GM19455 (cell line): ENCODE data around the gene GALR2.

ENCODE experiments used
- ATAC-seq: cut with Tn5 transposase; IDR thresholded peaks from one replicate; pipeline ENCODE4 v1.9.1; 2021; ENCODE audit not compliant: unreplicated experiment

GALR2 gene

DNA sequence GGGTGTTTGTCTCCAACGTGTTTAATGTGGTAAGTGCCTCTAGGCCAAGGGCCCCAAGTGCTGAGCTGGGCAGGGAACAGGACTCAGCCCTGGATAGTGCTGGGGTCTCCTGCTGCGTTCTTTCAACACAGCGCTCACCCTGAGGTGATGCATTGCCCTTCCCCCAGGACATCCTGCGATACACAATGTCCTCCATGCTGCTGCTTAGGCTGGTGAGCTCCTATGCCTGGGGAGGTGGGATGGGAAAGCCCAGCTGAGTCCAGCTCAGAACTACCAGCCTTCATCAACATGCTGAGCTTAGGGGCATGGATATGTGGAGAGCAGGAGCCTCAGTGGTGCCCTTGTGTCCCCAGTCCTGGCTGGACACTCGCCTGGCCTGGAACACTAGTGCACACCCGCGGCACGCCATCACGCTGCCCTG, 5.0 kb downstream of the GALR2 start:
- ATAC-seq: no peak

DNA sequence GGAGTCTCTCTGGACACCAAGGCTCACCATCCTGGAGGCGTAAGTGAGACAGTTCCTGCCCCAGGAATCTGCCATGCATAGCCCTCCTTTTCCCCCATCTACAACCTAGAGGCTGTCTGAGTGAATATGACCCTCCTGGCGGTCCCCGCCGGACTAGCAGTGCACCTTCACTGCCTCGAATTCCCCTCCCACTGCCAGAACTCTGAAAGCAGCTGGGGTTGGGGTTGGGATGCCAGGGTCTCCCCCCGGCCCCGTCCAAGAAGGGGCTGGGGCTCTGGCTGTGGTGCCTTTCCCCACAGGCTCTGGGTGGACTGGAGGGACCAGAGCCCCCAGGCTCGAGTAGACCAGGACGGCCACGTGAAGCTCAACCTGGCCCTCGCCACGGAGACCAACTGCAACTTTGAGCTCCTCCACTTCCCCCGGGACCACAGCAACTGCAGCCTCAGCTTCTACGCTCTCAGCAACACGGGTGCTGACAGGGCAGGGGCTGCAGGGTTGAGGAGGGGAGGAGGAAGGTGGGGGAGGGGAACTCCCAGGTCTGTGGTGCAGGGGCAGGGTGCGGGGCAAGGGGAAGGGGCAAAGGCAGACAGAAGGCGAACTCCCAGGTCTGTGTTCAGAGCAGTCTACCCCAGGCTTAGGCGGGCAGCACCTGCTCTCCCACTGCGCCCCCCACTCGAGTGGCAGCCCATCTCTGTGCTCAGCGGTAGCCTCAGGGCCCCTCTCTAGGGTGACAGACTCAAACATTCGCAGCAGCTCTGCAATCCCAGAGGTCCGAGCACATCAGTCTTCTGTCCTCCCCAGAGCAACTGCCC, 5.6 kb downstream of the GALR2 start:
- ATAC-seq: no peak

- no peak for ATAC-seq
These were observed 6.2 kb downstream of the GALR2 start for GRCh38 chr17:76080768-76081287.

- ATAC-seq: no peak
These were observed 7.0 kb downstream of the GALR2 start for GRCh38 chr17:76081295-76082210.

DNA sequence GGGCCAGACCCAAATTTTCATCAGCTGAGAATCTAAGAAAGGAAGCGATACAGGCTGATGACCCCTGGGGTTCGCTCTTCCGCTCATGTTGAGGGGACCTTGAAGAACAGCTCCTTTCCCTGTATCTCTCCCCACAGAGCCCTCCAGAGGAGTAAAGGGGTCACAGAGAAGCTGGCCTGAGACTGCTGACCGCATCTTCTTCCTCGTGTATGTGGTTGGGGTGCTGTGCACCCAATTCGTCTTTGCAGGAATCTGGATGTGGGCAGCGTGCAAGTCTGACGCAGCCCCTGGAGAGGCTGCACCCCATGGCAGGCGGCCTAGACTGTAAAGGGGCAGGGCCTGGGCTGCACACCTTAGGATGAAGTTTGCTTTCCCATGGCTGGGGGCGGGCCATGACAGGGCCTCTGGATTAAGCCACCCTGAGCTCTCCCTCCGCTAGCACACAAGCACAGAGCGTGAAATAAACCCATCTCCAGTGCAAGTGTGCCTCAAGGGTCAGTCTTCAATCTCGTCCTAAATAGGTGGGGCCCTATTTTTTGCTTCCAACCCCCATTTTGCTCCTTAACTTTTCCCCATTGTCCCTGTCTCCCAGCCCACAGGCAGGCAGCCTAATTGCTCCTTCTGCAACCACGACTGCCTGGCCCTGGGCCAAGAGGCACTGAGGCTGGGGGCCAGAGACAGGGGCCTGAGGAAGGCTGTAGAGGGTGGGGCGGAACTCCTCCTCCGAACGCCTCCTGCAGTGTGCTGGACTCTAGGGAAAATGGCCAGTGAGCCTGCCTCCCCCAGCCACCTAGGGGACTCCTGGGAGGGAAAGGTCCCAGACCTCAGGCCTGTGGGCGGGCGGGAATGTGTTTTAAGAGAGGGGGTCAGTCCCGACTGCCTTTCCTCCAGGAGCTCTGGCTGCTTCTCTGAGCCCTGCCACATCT, 8.0 kb downstream of the GALR2 start:
- ATAC-seq: no peak

DNA sequence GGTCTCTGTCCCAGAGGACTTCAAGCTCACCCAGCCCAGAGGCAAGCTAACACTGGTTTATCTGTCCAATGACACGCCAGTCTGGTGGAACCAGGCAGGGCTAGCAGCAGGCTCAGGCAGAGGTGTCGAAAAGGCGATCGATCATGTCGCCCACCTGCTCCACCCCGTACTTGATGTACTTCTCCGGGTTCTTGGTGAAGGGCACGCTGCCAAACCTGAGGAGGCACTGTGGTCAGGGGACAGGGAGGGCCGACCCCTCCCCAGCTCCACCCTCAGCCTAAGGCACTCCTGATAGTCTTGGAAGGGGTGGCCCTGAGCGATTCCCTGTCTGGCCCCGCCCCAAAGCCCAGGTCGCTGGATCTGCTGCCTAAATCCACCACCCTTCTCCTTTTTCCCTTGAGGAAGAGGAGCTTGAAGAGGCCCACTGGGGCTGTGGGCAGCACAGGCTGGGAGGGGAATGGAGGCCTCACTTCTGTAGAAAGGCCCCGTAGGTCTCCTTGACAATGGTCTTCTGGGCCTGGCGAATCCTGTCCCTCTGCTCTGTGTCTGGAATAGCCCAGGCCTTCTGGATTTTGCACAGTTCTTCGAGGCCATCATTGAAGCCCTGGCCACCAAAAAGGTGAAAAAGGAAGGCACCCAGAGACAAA, 9.1 kb downstream of the GALR2 start:
- no peak for ATAC-seq

DNA sequence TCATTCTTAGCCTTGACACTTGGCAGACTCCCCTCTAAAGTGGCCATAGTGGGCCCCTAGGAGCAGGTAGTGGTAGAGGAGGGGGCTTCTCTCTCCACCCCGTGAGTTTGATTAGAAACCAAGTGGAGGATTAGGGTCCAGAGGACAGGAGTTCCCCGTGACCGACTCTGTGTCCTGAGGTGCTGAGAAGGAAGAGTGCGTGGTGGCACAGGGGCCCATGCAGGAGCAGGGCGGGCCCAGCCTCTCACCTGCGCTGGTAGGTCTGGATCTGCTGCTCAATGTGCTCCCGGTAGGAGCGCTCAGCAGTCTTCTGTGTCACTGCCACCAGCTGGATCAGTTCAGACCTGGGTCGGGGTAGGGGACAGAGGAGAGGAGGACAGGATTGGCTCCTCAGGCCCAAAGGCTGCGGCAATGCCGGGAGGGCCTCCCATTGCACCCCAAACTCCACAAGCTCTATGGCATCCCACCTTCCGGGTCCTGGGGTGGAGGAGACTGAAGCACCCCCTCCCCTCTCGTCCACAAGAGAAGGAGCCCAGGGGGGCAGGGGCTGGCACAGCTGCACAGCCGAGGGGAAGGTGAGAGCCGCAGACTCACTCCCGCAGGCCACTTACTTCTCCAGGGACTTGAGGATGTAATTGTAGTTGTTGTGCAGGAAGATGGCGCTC, 10.6 kb downstream of the GALR2 start:
- ATAC-seq: no peak

GRCh38 chr17:76085731-76086366, 11.3 kb downstream of the GALR2 start:
- ATAC-seq: no peak

GRCh38 chr17:76086384-76086783, 11.8 kb downstream of the GALR2 start:
- no peak for ATAC-seq

DNA sequence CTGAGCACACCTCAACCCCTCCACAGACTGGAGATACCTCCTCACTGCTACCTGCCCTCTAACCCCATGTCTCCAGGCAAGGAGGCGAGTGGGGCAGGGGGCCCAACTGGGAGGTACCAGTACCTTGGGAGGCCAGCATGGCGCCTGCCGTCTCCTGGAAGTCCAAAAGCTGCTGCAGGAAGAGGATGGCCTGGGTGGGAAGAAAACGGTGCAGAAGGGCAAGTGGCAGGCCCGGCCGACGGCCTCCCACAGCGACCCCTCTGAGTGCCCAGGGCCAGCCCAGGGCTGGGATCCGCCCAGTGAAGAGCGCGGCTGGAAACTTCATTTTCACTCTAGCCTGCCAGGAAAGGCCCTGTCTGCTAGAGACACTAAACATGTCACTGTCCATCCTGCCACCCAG, 12.9 kb downstream of the GALR2 start:
- ATAC-seq: no peak

DNA sequence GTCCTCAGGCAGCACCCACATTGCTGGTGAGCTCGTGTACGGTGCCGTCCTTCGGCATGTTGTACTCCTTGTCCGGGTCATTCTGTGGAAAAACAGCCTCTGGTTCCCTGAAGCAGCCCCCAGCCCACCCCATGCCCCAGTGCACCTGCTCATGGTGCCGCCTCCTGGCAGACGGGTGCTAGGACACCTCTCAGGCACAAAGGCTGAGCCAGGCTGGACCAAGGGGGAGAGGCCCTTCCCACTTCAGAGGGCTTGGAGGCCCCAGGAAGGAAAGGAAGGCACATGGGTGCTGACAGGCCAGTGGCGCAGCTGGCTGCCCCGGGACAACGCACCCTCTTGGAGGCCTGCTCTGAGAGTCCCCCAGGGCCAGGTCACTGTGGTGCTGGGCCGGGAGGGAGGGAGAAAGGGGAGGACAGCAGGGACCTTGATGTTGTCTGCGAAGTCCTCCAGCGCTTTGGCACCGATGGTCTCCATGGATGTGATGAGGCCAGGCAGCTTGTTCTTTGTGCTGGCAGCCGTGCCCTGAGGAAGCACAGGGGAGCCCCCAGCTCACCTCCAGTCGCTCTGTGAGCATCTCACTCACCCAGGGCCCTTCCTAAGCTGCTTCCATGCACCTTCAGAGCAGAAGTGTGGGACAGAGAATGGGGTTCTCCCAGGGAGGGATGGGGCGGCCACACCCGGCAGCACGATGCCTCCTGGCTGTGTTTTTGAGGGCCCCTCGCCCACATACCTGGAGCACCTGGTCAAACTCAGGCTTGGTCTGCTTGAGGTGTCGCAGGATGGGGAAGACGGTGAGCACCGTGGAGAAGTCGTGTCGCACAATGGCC, 13.7 kb downstream of the GALR2 start:
- ATAC-seq: no peak

GRCh38 chr17:76088868-76089576, 14.4 kb downstream of the GALR2 start:
- no peak for ATAC-seq

- ATAC-seq: no peak
These were observed 15.3 kb downstream of the GALR2 start for GRCh38 chr17:76089680-76090516.

DNA sequence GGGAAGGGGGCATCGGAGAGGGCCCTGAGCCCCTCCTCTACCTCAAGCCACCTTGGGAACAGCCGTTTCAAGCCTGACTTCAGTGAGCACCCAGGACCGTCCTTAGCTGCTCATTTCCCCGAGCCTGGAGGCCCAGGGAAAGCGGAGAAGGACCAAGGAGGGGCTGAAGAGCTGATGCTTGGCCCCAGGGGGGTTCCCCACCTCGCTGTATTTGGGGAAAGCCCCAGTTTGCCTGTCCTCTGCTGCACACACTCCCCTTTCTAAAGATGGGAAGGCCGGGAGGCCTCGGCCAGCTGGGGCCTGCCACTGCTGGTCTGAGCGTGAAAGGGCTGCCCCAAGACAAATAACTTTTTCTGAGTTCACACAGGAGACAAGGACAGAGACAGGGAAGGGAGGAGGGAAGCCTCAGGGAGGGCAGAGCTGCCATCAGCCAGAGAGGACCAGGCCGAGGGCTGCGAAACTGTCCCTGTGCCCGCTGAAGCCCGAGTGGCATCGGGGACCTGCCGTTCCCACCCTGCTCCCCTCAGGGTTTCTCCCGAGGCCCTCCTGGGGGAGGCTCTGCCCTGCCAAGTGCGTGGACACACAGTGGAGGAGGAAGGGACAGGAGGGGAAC, 16.0 kb downstream of the GALR2 start:
- ATAC-seq: no peak

DNA sequence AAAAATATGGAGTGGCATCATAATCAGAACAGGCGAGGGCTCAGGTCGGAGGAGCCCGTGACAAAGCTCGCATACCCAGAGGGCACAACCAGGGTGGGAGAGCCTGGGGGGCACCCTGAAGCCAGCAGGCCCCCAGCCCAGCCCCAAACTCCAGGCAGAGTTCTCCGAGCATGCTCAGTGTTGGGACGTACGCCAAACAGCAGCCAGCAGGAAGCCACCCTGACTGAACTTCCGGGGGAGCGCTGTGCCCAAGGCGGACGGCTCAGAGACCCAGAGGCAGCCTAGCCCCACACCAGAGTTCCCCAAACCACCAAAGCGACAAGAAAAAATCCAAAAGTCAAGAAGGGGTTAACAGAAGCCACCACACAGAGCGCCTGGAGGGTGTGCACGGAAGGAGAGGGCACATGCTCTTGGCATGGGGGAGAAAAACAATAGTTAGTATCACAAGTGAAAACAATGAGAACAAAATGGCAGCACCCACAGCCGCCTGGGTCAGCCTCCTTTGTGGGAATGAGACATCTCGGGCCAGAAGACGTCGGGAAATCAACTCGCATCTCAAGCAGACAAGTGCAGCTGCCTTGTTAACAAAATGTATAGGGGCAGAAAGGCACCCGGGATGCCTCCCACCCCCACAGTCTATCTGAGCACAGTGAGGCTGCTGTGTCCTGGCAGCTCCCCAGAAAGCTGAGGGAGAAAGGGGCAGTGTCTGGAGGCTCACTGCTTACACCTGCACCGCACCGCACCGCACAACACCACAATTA, 17.1 kb downstream of the GALR2 start:
- ATAC-seq: no peak
